GM12878 (cell line): ENCODE results near the gene MST1. TPM values are rescaled to one million over a fixed set of nuclear protein-coding genes. Genes with fewer than 3 reads are reported as not detected.

Source experiments
- ATAC-seq: fragments of 200-7000 bp; cut with Tn5 transposase; 3 replicates; pipeline ENCODE4 v1.9.1; 2020; ENCODE audit warnings: mild to moderate bottlenecking, moderate library complexity
- BruUV-seq: library from RNA; stranded (reverse); fragments of 400-500 nt; replicated peaks from 2 replicates; lab custom pipeline; 2021; lab: Mats Ljungman, UMichigan
- CTCF ChIA-PET: fragments of 300-600 bp; sonication (Branson Sonifier 250); formaldehyde crosslinking; extraction: SDS; loops from one replicate; lab custom pipeline; 2021; ENCODE audit warnings: inconsistent platforms; lab: Yijun Ruan, JAX
- POLR2A ChIA-PET: fragments of 350-600 bp; formaldehyde crosslinking; extraction: SDS; loops from one replicate; lab custom pipeline; 2021; ENCODE audit warnings: inconsistent platforms; lab: Charles Lee
- RAD21 ChIA-PET: fragments of 300-600 bp; sonication (Branson Sonifier 250); formaldehyde crosslinking; loops from one replicate; lab custom pipeline; 2023; ENCODE audit warnings: antibody characterized with exemption; ENCODE audit not compliant: unreplicated experiment; lab: Charles Lee
- SMC1A ChIA-PET: fragments of 300-600 bp; sonication (Branson Sonifier 250); formaldehyde crosslinking; loops from one replicate; lab custom pipeline; 2023; ENCODE audit not compliant: unreplicated experiment, uncharacterized antibody; lab: Charles Lee
- DNase-seq: peaks from one replicate; pipeline ENCODE4 v3.0.0-alpha.2; 2011; ENCODE audit warnings: low read depth, low spot score
- FAIRE-seq: peaks from 3 replicates; lab custom pipeline; 2011; peaks lifted over from hg19 to GRCh38; lab: Jason Lieb, UNC
- H2AFZ ChIP-seq: 2 replicates; pipeline ENCODE4 v1.6.0; 2011; ENCODE audit warnings: low read depth, low read length, control low read depth; ENCODE audit not compliant: control insufficient read depth
- H3K27ac ChIP-seq: 2 replicates; pipeline ENCODE4 v1.5.1; 2011; ENCODE audit warnings: control low read depth; ENCODE audit not compliant: control insufficient read depth, insufficient read depth
- H3K27me3 ChIP-seq, 2 experiments: replicated peaks in 1 of 2; 2 replicates each; pipeline versions ENCODE4 v1.6.0 to v1.6.1; 2011; ENCODE audit warnings: low read length in 1 of 2; ENCODE audit not compliant: control insufficient read depth in 2 of 2, insufficient read depth in 2 of 2
- H3K36me3 ChIP-seq, 2 experiments: 2 replicates each; pipeline ENCODE4 v1.5.1; 2011; ENCODE audit warnings: low read length in 1 of 2; ENCODE audit not compliant: control insufficient read depth in 2 of 2, insufficient read depth in 2 of 2
- H3K4me1 ChIP-seq: 2 replicates; pipeline ENCODE4 v1.6.1; 2011; ENCODE audit warnings: mild to moderate bottlenecking, low read length, moderate library complexity, mixed read lengths; ENCODE audit not compliant: control insufficient read depth, insufficient read depth
- H3K4me2 ChIP-seq: 2 replicates; pipeline ENCODE4 v1.6.0; 2011; ENCODE audit warnings: control low read depth; ENCODE audit not compliant: control insufficient read depth, insufficient read depth
- H3K4me3 ChIP-seq: fragments of 200-600 bp; sonication (generic); 2 replicates; pipeline ENCODE4 v1.5.1; 2016
- H3K79me2 ChIP-seq: 2 replicates; pipeline ENCODE4 v1.6.0; 2011; ENCODE audit warnings: low read length; ENCODE audit not compliant: control insufficient read depth, insufficient read depth
- H3K9ac ChIP-seq: 2 replicates; pipeline ENCODE4 v1.8.0; 2011; ENCODE audit warnings: low read length, control low read depth, mixed read lengths; ENCODE audit not compliant: control insufficient read depth, insufficient read depth
- H3K9me3 ChIP-seq: replicated peaks from 3 replicates; pipeline ENCODE4 v1.5.1; 2011; ENCODE audit warnings: mild to moderate bottlenecking, low read length; ENCODE audit not compliant: control insufficient read depth, insufficient read depth
- H4K20me1 ChIP-seq: 2 replicates; pipeline ENCODE4 v1.6.0; 2011; ENCODE audit not compliant: control insufficient read depth, insufficient read depth
- BMI1 ChIP-seq: fragments of 450-650 bp; IDR thresholded peaks from 2 replicates; pipeline ENCODE4 v1.6.1; 2016; ENCODE audit warnings: mild to moderate bottlenecking, moderate library complexity, borderline replicate concordance
- CEBPB ChIP-seq, 2 experiments: fragments of 150-350 bp in 1 of 2; IDR thresholded peaks; 2 replicates each; pipeline ENCODE4 v1.6.1; 2012 to 2014; ENCODE audit warnings: low read depth in 2 of 2, low read length in 2 of 2, borderline replicate concordance in 1 of 2, inconsistent platforms in 1 of 2
- CREB1 ChIP-seq: IDR thresholded peaks from 2 replicates; pipeline ENCODE4 v1.6.1; 2012; ENCODE audit warnings: low read depth, mild to moderate bottlenecking, inconsistent platforms
- DPF2 ChIP-seq: fragments of 450-650 bp; IDR thresholded peaks from 2 replicates; pipeline ENCODE4 v1.6.1; 2017; ENCODE audit warnings: mild to moderate bottlenecking
- GABPA ChIP-seq: IDR thresholded peaks from 2 replicates; pipeline ENCODE4 v1.6.1; 2014; ENCODE audit warnings: antibody characterized with exemption, low read depth, mild to moderate bottlenecking, inconsistent platforms
- HDGF ChIP-seq: fragments of 450-650 bp; IDR thresholded peaks from 2 replicates; pipeline ENCODE4 v1.6.1; 2016; ENCODE audit warnings: antibody characterized with exemption
- LARP7 ChIP-seq: fragments of 450-650 bp; IDR thresholded peaks from 2 replicates; pipeline ENCODE4 v1.6.1; 2017; ENCODE audit warnings: mild to moderate bottlenecking
- MEF2B ChIP-seq: fragments of 450-650 bp; IDR thresholded peaks from 2 replicates; pipeline ENCODE4 v1.6.1; 2018; ENCODE audit warnings: mild to moderate bottlenecking, moderate library complexity; ENCODE audit not compliant: partially characterized antibody, poor library complexity, severe bottlenecking
- NFYA ChIP-seq: IDR thresholded peaks from 2 replicates; pipeline ENCODE4 v1.6.1; 2011; ENCODE audit warnings: low read depth, mild to moderate bottlenecking, low read length, improper control_type of control experiment, borderline replicate concordance
- NRF1 ChIP-seq: conservative IDR thresholded peaks from 2 replicates; pipeline ENCODE4 v1.6.1; 2011; ENCODE audit warnings: mild to moderate bottlenecking, low read depth, low read length, improper control_type of control experiment
- SIX5 ChIP-seq: IDR thresholded peaks from 2 replicates; pipeline ENCODE4 v1.6.1; 2011; ENCODE audit warnings: mild to moderate bottlenecking, low read depth, low read length, moderate library complexity; ENCODE audit not compliant: severe bottlenecking
- SMARCA5 ChIP-seq: fragments of 450-650 bp; IDR thresholded peaks from 2 replicates; pipeline ENCODE4 v1.6.1; 2017; ENCODE audit warnings: mild to moderate bottlenecking
- SRF ChIP-seq, 2 experiments: IDR thresholded peaks; 2 replicates each; pipeline ENCODE4 v1.6.1; 2011; ENCODE audit warnings: low read depth in 2 of 2, low read length in 2 of 2, mild to moderate bottlenecking in 1 of 2, moderate library complexity in 1 of 2
- YY1 ChIP-seq: IDR thresholded peaks from 2 replicates; pipeline ENCODE4 v1.6.1; 2011; ENCODE audit warnings: low read depth, mild to moderate bottlenecking, low read length
- WGBS: methylation state at CpG from one replicate; pipeline ENCODE4 v1.1.6; 2016; ENCODE audit warnings: low lambda C conversion rate; ENCODE audit not compliant: insufficient replicate concordance, insufficient coverage; ENCODE audit errors: missing lambda C conversion rate; 5-methylcytosine and 5-hydroxymethylcytosine counted together
- in situ Hi-C: fragments of 300-500 bp; cut with MboI; formaldehyde crosslinking; loops from 9 replicates; pipeline ENCODE4 v1.14.3; 2018; ENCODE audit warnings: mixed read lengths
- intact Hi-C: fragments of 100-400 bp; cut with micrococcal nuclease; formaldehyde crosslinking; loops from one replicate; pipeline ENCODE4 v1.14.2; 2022; ENCODE audit not compliant: unreplicated experiment
- polyA plus RNA-seq, 11 experiments: library from polyadenylated mRNA; depleted of rRNA in 4 of 11; unstranded in 6 of 11; stranded (reverse) in 5 of 11; fragments of >200 nt; fragmentation: Nextera tagmentation in 4 of 11; fragmentation: Illumina TruSeq in 1 of 11; extraction: Ambion mirVana in 4 of 11; extraction: Trizol in 1 of 11; gene quantifications; 1 replicate in 1 of 11; 2 replicates in 10 of 11; pipeline versions ENCODE4 v1.2.1 to v1.2.3, GENCODE V29; 2011 to 2016; ENCODE audit warnings: inconsistent platforms in 2 of 11, missing spikeins in 2 of 11, low read depth in 1 of 11
- total RNA-seq, 4 experiments: library from RNA; depleted of rRNA in 3 of 4; stranded (reverse); fragments of >200 nt in 3 of 4; fragmentation: Illumina TruSeq in 1 of 4; extraction: Trizol in 1 of 4; gene quantifications; 2 replicates each; pipeline versions ENCODE4 v1.2.1 to v1.2.3, GENCODE V29; 2013 to 2021
- TF ChIP-seq, protein P1 (sequence below): fragments of 450-650 bp; IDR thresholded peaks from 2 replicates; pipeline ENCODE4 v1.6.1; 2017; ENCODE audit warnings: mild to moderate bottlenecking
- TF ChIP-seq, protein P2 (sequence below): fragments of 450-650 bp; formaldehyde crosslinking; IDR thresholded peaks from 2 replicates; pipeline ENCODE4 v1.4.0; 2022; ENCODE audit warnings: mild to moderate bottlenecking, moderate library complexity
- TF ChIP-seq, protein P3 (sequence below): IDR thresholded peaks from 2 replicates; pipeline ENCODE4 v1.6.1; 2011; ENCODE audit warnings: borderline replicate concordance, low read depth, mild to moderate bottlenecking, moderate library complexity, mixed read lengths, low read length; ENCODE audit not compliant: insufficient read depth; ENCODE audit errors: extremely low read length

Gene MST1
- total and polyA plus RNA-seq, 10 of the 15 experiments (the other 5 are each of a cell fraction or from before 2014, with no cell fraction given): 1.2 to 25.5 (median 4.1) TPM

DNA sequence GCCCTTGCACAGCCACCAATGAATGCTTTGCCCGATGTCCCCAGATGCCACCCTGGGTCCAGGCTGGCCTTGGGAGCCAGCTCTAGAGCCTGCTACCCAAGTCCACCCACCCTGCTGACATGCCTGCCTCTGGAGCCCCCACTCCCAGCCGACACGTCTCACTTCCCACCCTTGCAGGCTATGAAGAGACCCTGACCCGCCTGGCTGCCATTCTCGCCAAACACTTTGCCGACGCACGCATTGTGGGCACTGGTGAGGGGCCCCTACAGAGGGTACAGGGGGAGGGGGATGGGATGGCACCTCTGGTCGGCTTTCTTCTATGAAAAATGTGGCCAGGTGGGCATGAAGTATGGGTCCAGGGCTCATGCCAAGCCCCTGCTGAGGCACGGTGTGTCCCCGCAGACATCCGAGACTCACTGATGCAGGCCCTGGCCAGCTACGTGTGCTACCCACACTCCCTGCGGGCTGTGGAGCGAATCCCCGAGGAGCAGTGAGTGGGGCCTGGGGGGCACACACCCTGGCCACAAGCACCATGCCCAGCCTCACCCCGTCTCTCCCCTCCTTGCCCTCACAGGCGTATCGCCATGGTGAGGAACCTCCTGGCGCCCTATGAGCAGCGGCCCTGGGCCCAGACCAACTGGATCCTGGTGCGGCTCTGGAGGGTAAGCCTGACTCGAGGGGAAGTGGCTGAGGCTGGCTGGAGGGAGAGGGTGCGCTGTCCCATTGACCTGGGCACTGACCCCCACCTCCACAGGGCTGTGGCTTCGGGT, 24.2 kb upstream of the MST1 start:
- Histone ChIP-seq H4K20me1 (no peaks in the 10 kb centered on the region), H3K4me1 (no peaks in the 10 kb centered on the region), H3K36me3 (no peaks in the 10 kb centered on the region; a peak in 1 of 4 replicates), H3K4me2 (no peak overlapping the region), H3K27ac (no peak overlapping the region), H3K27me3 (no peaks in the 10 kb centered on the region), H3K9me3 (no peaks in the 10 kb centered on the region; the same call in 2 of the 3 replicates), H3K9ac (no peak overlapping the region), H3K4me3 (no peak overlapping the region), H3K79me2 (no peaks in the 10 kb centered on the region), H2AFZ (no peak overlapping the region)
- intact Hi-C loops: no loop called here
- ChIA-PET POLR2A (interaction anchor here (1.2 kb wide), 1 partner anchor 11 kb away, joined by 3 read pairs; no protein-coding TSS in a partner anchor), CTCF (interaction anchor here (1.8 kb wide), 1 partner anchor 10 kb away, joined by 5 read pairs; no protein-coding TSS in a partner anchor), SMC1A (no interaction called here), RAD21 (no interaction called here)
- TF ChIP-seq SRF (IDR thresholded peaks at IDR 0.05; ENCODE audit: low read depth in 2 of 2, low read length in 2 of 2): no peak
- no peak for TF ChIP-seq LARP7
- TF ChIP-seq DPF2: no peak
- no peak for TF ChIP-seq NFYA
- TF ChIP-seq CEBPB (IDR thresholded peaks at IDR 0.05; ENCODE audit: borderline replicate concordance in 1 of 2, low read depth in 2 of 2, low read length in 2 of 2): no peak
- TF ChIP-seq HDGF: no peak
- TF ChIP-seq NRF1: no peak
- TF ChIP-seq, protein P1, sequence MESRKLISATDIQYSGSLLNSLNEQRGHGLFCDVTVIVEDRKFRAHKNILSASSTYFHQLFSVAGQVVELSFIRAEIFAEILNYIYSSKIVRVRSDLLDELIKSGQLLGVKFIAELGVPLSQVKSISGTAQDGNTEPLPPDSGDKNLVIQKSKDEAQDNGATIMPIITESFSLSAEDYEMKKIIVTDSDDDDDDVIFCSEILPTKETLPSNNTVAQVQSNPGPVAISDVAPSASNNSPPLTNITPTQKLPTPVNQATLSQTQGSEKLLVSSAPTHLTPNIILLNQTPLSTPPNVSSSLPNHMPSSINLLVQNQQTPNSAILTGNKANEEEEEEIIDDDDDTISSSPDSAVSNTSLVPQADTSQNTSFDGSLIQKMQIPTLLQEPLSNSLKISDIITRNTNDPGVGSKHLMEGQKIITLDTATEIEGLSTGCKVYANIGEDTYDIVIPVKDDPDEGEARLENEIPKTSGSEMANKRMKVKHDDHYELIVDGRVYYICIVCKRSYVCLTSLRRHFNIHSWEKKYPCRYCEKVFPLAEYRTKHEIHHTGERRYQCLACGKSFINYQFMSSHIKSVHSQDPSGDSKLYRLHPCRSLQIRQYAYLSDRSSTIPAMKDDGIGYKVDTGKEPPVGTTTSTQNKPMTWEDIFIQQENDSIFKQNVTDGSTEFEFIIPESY: no peak
- TF ChIP-seq CREB1: no peak
- TF ChIP-seq, protein P2, sequence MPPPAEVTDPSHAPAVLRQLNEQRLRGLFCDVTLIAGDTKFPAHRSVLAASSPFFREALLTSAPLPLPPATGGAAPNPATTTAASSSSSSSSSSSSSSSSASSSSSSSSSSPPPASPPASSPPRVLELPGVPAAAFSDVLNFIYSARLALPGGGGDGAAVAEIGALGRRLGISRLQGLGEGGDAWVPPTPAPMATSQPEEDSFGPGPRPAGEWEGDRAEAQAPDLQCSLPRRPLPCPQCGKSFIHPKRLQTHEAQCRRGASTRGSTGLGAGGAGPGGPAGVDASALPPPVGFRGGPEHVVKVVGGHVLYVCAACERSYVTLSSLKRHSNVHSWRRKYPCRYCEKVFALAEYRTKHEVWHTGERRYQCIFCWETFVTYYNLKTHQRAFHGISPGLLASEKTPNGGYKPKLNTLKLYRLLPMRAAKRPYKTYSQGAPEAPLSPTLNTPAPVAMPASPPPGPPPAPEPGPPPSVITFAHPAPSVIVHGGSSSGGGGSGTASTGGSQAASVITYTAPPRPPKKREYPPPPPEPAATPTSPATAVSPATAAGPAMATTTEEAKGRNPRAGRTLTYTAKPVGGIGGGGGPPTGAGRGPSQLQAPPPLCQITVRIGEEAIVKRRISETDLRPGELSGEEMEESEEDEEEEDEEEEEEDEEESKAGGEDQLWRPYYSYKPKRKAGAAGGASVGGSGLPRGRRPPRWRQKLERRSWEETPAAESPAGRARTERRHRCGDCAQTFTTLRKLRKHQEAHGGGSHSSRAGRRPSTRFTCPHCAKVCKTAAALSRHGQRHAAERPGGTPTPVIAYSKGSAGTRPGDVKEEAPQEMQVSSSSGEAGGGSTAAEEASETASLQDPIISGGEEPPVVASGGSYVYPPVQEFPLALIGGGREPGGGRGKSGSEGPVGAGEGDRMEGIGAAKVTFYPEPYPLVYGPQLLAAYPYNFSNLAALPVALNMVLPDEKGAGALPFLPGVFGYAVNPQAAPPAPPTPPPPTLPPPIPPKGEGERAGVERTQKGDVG: no peak
- TF ChIP-seq MEF2B: no peak
- no peak for TF ChIP-seq SMARCA5
- TF ChIP-seq, protein P3, sequence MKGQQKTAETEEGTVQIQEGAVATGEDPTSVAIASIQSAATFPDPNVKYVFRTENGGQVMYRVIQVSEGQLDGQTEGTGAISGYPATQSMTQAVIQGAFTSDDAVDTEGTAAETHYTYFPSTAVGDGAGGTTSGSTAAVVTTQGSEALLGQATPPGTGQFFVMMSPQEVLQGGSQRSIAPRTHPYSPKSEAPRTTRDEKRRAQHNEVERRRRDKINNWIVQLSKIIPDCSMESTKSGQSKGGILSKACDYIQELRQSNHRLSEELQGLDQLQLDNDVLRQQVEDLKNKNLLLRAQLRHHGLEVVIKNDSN: no peak
- TF ChIP-seq GABPA: no peak
- no peak for TF ChIP-seq YY1
- TF ChIP-seq SIX5: no peak
- no peak for TF ChIP-seq BMI1
- 85% methylated on average over 24 of the region's 25 CpGs for WGBS
- DNase-seq (no peak), FAIRE-seq (no peak), ATAC-seq (no peak)
- in situ Hi-C loops: no loop called here
- BruUV-seq: no TSS peak
